H1 (cell line): ENCODE results near the gene PLXNB1. TPM values are rescaled to one million over a fixed set of nuclear protein-coding genes. Genes with fewer than 3 reads are reported as not detected.

Experiments
- CTCF ChIA-PET: fragments of 300-600 bp; sonication (Branson Sonifier 250); formaldehyde crosslinking; loops from one replicate; lab custom pipeline; 2021; ENCODE audit not compliant: partially characterized antibody; lab: Charles Lee
- POLR2A ChIA-PET: fragments of 300-600 bp; sonication (Branson Sonifier 250); formaldehyde crosslinking; loops from one replicate; lab custom pipeline; 2021; ENCODE audit warnings: inconsistent platforms; ENCODE audit not compliant: partially characterized antibody; lab: Charles Lee
- DNase-seq, 2 experiments: peaks; one replicate each; pipeline versions ENCODE4 v3.0.0 to v3.0.0-alpha.2; 2010 to 2022; ENCODE audit warnings: low spot score in 2 of 2, low read depth in 1 of 2, mixed read lengths in 1 of 2
- FAIRE-seq: peaks from 2 replicates; lab custom pipeline; 2011; peaks lifted over from hg19 to GRCh38; lab: Jason Lieb, UNC
- H2AFZ ChIP-seq: 2 replicates; pipeline ENCODE4 v1.8.1; 2012; ENCODE audit warnings: low read length, inconsistent platforms
- H2AK5ac ChIP-seq: 2 replicates; pipeline ENCODE4 v1.6.1; 2013; ENCODE audit warnings: low read depth, low read length
- H2BK120ac ChIP-seq: replicated peaks from 2 replicates; pipeline ENCODE3; 2013; ENCODE audit warnings: low read depth, low read length, inconsistent platforms
- H2BK12ac ChIP-seq: 2 replicates; pipeline ENCODE4 v1.6.1; 2013; ENCODE audit warnings: low read depth, low read length
- H2BK15ac ChIP-seq: 2 replicates; pipeline ENCODE4 v1.6.1; 2013; ENCODE audit warnings: low read length
- H2BK20ac ChIP-seq: 2 replicates; pipeline ENCODE4 v1.6.1; 2013; ENCODE audit warnings: low read length
- H2BK5ac ChIP-seq: 2 replicates; pipeline ENCODE4 v1.6.1; 2013; ENCODE audit warnings: low read depth, low read length
- H3K14ac ChIP-seq: 2 replicates; pipeline ENCODE4 v1.6.1; 2013; ENCODE audit warnings: inconsistent platforms; ENCODE audit not compliant: insufficient read length
- H3K18ac ChIP-seq: 2 replicates; pipeline ENCODE4 v1.6.1; 2013; ENCODE audit warnings: low read length; ENCODE audit errors: extremely low read depth
- H3K23ac ChIP-seq: 2 replicates; pipeline ENCODE4 v1.6.1; 2013; ENCODE audit warnings: inconsistent platforms; ENCODE audit not compliant: insufficient read length
- H3K23me2 ChIP-seq: 2 replicates; pipeline ENCODE4 v1.6.1; 2013; ENCODE audit warnings: low read depth, low read length
- H3K27ac ChIP-seq: 2 replicates; pipeline ENCODE4 v1.6.1; 2011; ENCODE audit warnings: low read depth, low read length, inconsistent platforms
- H3K27me3 ChIP-seq, 4 experiments: replicated peaks in 1 of 4; 1 replicate in 1 of 4; 2 replicates in 3 of 4; pipeline versions ENCODE4 v1.6.1 to v1.8.1; 2011 to 2013; ENCODE audit warnings: low read length in 3 of 4, mild to moderate bottlenecking in 3 of 4, inconsistent platforms in 2 of 4, mixed read lengths in 2 of 4, moderate library complexity in 1 of 4; ENCODE audit not compliant: control insufficient read depth in 3 of 4, insufficient read depth in 3 of 4; ENCODE audit errors: extremely low read depth in 1 of 4
- H3K36me3 ChIP-seq, 4 experiments: 2 replicates each; pipeline versions ENCODE4 v1.6.1 to v1.8.1; 2011 to 2013; ENCODE audit warnings: mild to moderate bottlenecking in 4 of 4, low read length in 3 of 4, moderate library complexity in 2 of 4, control low read depth in 1 of 4, inconsistent platforms in 1 of 4; ENCODE audit not compliant: insufficient read depth in 4 of 4, control insufficient read depth in 2 of 4
- H3K4ac ChIP-seq: replicated peaks from 2 replicates; pipeline ENCODE3; 2013; ENCODE audit warnings: low read length, low read depth, mixed read lengths, inconsistent platforms; ENCODE audit not compliant: insufficient read length
- H3K4me1 ChIP-seq, 4 experiments: replicated peaks in 1 of 4; 1 replicate in 1 of 4; 2 replicates in 3 of 4; pipeline versions ENCODE4 v1.6.1 to v1.8.1; 2011 to 2013; ENCODE audit warnings: low read length in 3 of 4, inconsistent platforms in 2 of 4, mixed read lengths in 1 of 4; ENCODE audit not compliant: insufficient read depth in 4 of 4, control insufficient read depth in 3 of 4
- H3K4me2 ChIP-seq, 2 experiments: 2 replicates each; pipeline versions ENCODE4 v1.6.1 to v1.8.1; 2011 to 2013; ENCODE audit warnings: low read depth in 2 of 2, low read length in 2 of 2, control low read depth in 1 of 2, inconsistent platforms in 1 of 2, mild to moderate bottlenecking in 1 of 2; ENCODE audit not compliant: insufficient read depth in 1 of 2
- H3K4me3 ChIP-seq, 4 experiments: fragments of 200-600, 300-600 bp in 1 of 4; sonication (generic), shearing (Covaris generic), sonication (Bioruptor Twin) in 1 of 4; 2 replicates each; pipeline versions ENCODE4 v1.5.1 to v1.8.1; 2011 to 2016; ENCODE audit warnings: low read length in 4 of 4, low read depth in 3 of 4, control low read depth in 2 of 4, inconsistent platforms in 2 of 4, mild to moderate bottlenecking in 2 of 4, mixed read lengths in 1 of 4, moderate library complexity in 1 of 4; ENCODE audit not compliant: insufficient read depth in 2 of 4; ENCODE audit errors: extremely low read depth in 1 of 4
- H3K56ac ChIP-seq: replicated peaks from 2 replicates; pipeline ENCODE3; 2013; ENCODE audit warnings: low read depth, mild to moderate bottlenecking, mixed read lengths, low read length, inconsistent platforms; ENCODE audit not compliant: insufficient read length
- H3K79me1 ChIP-seq: 2 replicates; pipeline ENCODE4 v1.6.1; 2013; ENCODE audit warnings: low read depth, low read length, control low read depth
- H3K79me2 ChIP-seq, 2 experiments: 2 replicates each; pipeline versions ENCODE4 v1.6.1 to v1.8.1; 2012 to 2013; ENCODE audit warnings: low read length in 2 of 2, mild to moderate bottlenecking in 2 of 2, inconsistent platforms in 1 of 2; ENCODE audit not compliant: insufficient read depth in 2 of 2, control insufficient read depth in 1 of 2
- H3K9ac ChIP-seq, 4 experiments: replicated peaks in 1 of 4; 1 replicate in 1 of 4; 2 replicates in 3 of 4; pipeline versions ENCODE4 v1.6.1 to v1.8.1; 2011 to 2013; ENCODE audit warnings: low read depth in 3 of 4, low read length in 3 of 4, control low read depth in 2 of 4, mild to moderate bottlenecking in 2 of 4, moderate library complexity in 2 of 4, inconsistent platforms in 1 of 4; ENCODE audit errors: extremely low read depth in 1 of 4
- H3K9me3 ChIP-seq, 2 experiments: 2 replicates each; pipeline versions ENCODE4 v1.6.1 to v1.8.1; 2012 to 2013; ENCODE audit warnings: mild to moderate bottlenecking in 2 of 2, moderate library complexity in 2 of 2, control low read depth in 1 of 2, inconsistent platforms in 1 of 2, low read depth in 1 of 2, low read length in 1 of 2, mixed read lengths in 1 of 2; ENCODE audit not compliant: insufficient read depth in 2 of 2
- H4K20me1 ChIP-seq, 2 experiments: replicated peaks in 1 of 2; 2 replicates each; pipeline versions ENCODE3 to v1.8.1; 2011 to 2013; ENCODE audit warnings: inconsistent platforms in 2 of 2, low read length in 2 of 2, mild to moderate bottlenecking in 1 of 2; ENCODE audit not compliant: insufficient read depth in 2 of 2, control insufficient read depth in 1 of 2
- H4K5ac ChIP-seq: 2 replicates; pipeline ENCODE4 v1.6.1; 2013; ENCODE audit warnings: low read length, low read depth, mixed read lengths, inconsistent platforms; ENCODE audit not compliant: insufficient read length
- H4K8ac ChIP-seq: 2 replicates; pipeline ENCODE4 v1.8.0; 2013; ENCODE audit warnings: mild to moderate bottlenecking, moderate library complexity, low read length, inconsistent platforms; ENCODE audit not compliant: insufficient read depth; ENCODE audit errors: extremely low read depth
- H4K91ac ChIP-seq: replicated peaks from 2 replicates; pipeline ENCODE3; 2013; ENCODE audit warnings: low read length, mixed read lengths, inconsistent platforms; ENCODE audit not compliant: insufficient read length
- BRCA1 ChIP-seq: IDR thresholded peaks from 2 replicates; pipeline ENCODE4 v1.6.1; 2012; ENCODE audit warnings: low read depth, low read length, improper control_type of control experiment
- KDM4A ChIP-seq: IDR thresholded peaks from one replicate; pipeline ENCODE4 v1.7.1; 2012; ENCODE audit warnings: low read depth, mild to moderate bottlenecking, moderate library complexity, low read length, inconsistent platforms; ENCODE audit not compliant: severe bottlenecking
- POLR2A ChIP-seq, 2 experiments: IDR thresholded peaks; 1 replicate in 1 of 2; 2 replicates in 1 of 2; pipeline ENCODE4 v1.6.1; 2011; ENCODE audit warnings: low read depth in 2 of 2, low read length in 2 of 2, mild to moderate bottlenecking in 2 of 2; ENCODE audit errors: control extremely low read depth in 1 of 2
- POLR2AphosphoS5 ChIP-seq: IDR thresholded peaks from 2 replicates; pipeline ENCODE4 v1.6.1; 2011; ENCODE audit warnings: low read depth, low read length
- RXRA ChIP-seq: IDR thresholded peaks from 2 replicates; pipeline ENCODE4 v1.6.1; 2011; ENCODE audit warnings: low read depth, mild to moderate bottlenecking, low read length, moderate library complexity; ENCODE audit not compliant: insufficient read depth
- SAP30 ChIP-seq: fragments of 300-600 bp; sonication (generic); IDR thresholded peaks from 2 replicates; pipeline ENCODE4 v1.7.1; 2012; ENCODE audit warnings: low read length, moderate library complexity, mild to moderate bottlenecking, inconsistent platforms; ENCODE audit not compliant: insufficient read depth, insufficient replicate concordance
- WGBS, 2 experiments: shearing (Covaris generic) in 1 of 2; methylation state at CpG; one replicate each; pipeline versions ENCODE4 v1.1.6 to v1.1.7; 2013 to 2015; ENCODE audit warnings: low lambda C conversion rate in 2 of 2, mixed read lengths in 2 of 2, inconsistent platforms in 1 of 2, low coverage in 1 of 2, missing lambda C conversion rate in 1 of 2; ENCODE audit not compliant: insufficient replicate concordance in 2 of 2, insufficient coverage in 1 of 2, insufficient read length in 1 of 2; ENCODE audit errors: extremely low coverage in 1 of 2, missing lambda C conversion rate in 1 of 2; 5-methylcytosine and 5-hydroxymethylcytosine counted together
- polyA plus RNA-seq, 7 experiments: library from polyadenylated mRNA; depleted of rRNA in 3 of 7; stranded (reverse) in 5 of 7; unstranded in 2 of 7; fragments of >200 nt in 5 of 7; fragments of 200-250 nt in 2 of 7; gene quantifications; 1 replicate in 5 of 7; 2 replicates in 1 of 7; 4 replicates in 1 of 7; pipeline versions ENCODE4 v1.2.1 to v1.2.3, GENCODE V29; 2011 to 2013; ENCODE audit warnings: missing spikeins in 2 of 7, mixed read lengths in 2 of 7
- total RNA-seq: library from RNA; stranded (reverse); fragmentation: NEBNext Ultra II Directional; extraction: Animal tissue kit (Norgen Biotek cat#: 25700); gene quantifications from 2 replicates; pipeline ENCODE4 v1.2.1, GENCODE V29; 2021
- TF ChIP-seq, protein P1 (sequence below): IDR thresholded peaks from 2 replicates; pipeline ENCODE4 v1.6.1; 2012; ENCODE audit warnings: inconsistent platforms
- TF ChIP-seq, protein P2 (sequence below), 3 experiments: IDR thresholded peaks; 1 replicate in 2 of 3; 2 replicates in 1 of 3; pipeline versions ENCODE4 v1.5.1 to v1.6.1; 2011; ENCODE audit warnings: low read length in 3 of 3, mild to moderate bottlenecking in 3 of 3, inconsistent platforms in 2 of 3, low read depth in 1 of 3, moderate library complexity in 1 of 3; ENCODE audit not compliant: insufficient read depth in 1 of 3; ENCODE audit errors: control extremely low read depth in 1 of 3

PLXNB1 gene
- total and polyA plus RNA-seq, 2 of the 8 experiments (the other 6 are each of a cell fraction or from before 2014, with no cell fraction given): 109 to 114 TPM

DNA sequence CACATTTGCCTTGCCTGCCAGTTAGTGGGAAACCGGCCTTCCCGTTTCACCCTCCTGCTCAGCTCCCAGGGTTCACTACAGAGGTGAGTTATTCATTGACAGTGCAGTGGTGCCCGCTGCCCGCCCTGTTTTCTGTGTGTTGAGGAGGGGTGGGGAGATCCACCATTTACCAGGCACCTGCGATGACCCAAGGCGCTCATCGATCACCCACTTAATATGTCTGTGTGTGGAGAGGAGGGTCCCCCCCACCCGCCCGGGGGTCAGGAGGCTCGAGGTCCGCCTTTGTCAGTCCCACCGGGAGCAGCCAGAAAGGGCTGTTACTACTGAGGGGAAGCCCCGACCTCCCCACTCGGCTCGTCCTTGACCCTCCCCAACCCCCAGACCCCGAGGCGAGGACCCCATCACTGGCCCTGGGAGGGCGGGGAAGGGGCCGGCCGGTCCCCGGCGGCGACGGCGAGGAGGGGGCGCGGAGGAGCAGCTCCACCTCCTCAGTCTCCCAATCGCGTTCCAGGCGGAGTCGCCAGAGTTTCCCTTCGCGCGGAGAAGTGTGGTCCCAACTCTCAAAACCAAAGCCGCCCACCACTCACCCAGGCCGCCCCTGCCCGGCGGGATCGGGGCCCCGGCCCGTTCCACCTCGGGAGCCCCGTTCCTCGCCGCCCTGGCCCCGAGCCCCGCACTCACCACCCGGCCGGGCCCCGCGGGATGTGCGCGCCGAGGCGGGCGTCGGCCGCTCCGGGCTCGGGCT, 1.1 kb downstream of the PLXNB1 start:
- WGBS, 2 experiments: 2% methylated on average over 10 of the region's 60 CpGs; no CpG with 5 or more reads in 1 of the 2 experiments
- H3K56ac ChIP-seq: peak overlapping the region; percentile 37
- no peak overlapping the region for H2BK15ac ChIP-seq
- H4K91ac ChIP-seq: no peak overlapping the region
- no peaks in the 10 kb centered on the region for H3K27me3 ChIP-seq
- no peak overlapping the region for H3K23ac ChIP-seq
- H3K79me2 ChIP-seq: peaks cover 32 to 63% of the 10 kb centered on the region in 2 experiments
- FAIRE-seq: no peak
- peaks cover 8 to 23% of the 10 kb centered on the region in 2 experiments for H4K20me1 ChIP-seq
- no peak overlapping the region for H3K4ac ChIP-seq
- H3K18ac ChIP-seq: peak overlapping the region; percentile 83
- peaks cover 13% of the 10 kb centered on the region for H3K23me2 ChIP-seq
- H2BK20ac ChIP-seq: no peak overlapping the region
- H3K4me2 ChIP-seq: peak overlapping the region; percentile 91 to 98
- peaks cover 2 to 18% (median 10%) of the 10 kb centered on the region in 4 experiments; a peak in 7 of 8 replicates for H3K36me3 ChIP-seq
- 0 out of 2 replicates have a peak overlapping the region, but pooled peaks have one; percentile 33 for H2BK12ac ChIP-seq
- ChIA-PET POLR2A (interaction anchor here (0.8 to 31.5 kb wide), 28 partner anchors 8 to 240 kb away, joined by 3 to 650 read pairs (median 5); partner anchors contain the start of genes ATRIP, CCDC51, FBXW12 and PFKFB4), CTCF (interaction anchor here (0.6 to 5.4 kb wide), 3 partner anchors 15 to 29 kb away, joined by 3 to 34 read pairs (median 12); no protein-coding TSS in a partner anchor)
- no peak overlapping the region; the same call in 1 of the 2 replicates for H4K8ac ChIP-seq
- no peak overlapping the region for H3K14ac ChIP-seq
- peaks cover 7 to 43% (median 22%) of the 10 kb centered on the region in 4 experiments for H3K4me1 ChIP-seq
- peaks cover 33% of the 10 kb centered on the region for H3K79me1 ChIP-seq
- no peak overlapping the region for H2BK120ac ChIP-seq
- H2AFZ ChIP-seq: no peak overlapping the region
- H3K9me3 ChIP-seq: no peaks in the 10 kb centered on the region
- no peak overlapping the region for H2AK5ac ChIP-seq
- H3K4me3 ChIP-seq: peak overlapping the region; percentile 66 to 85 (median 76)
- peak in 1 of 2 experiments; percentile 78 for DNase-seq
- peak overlapping the region; percentile 50 for H4K5ac ChIP-seq
- H2BK5ac ChIP-seq: peak overlapping the region; percentile 82
- peak overlapping the region; percentile 94 for H3K27ac ChIP-seq
- peak overlapping the region; percentile 63 to 98 (median 94) for H3K9ac ChIP-seq
- TF ChIP-seq, protein P1, sequence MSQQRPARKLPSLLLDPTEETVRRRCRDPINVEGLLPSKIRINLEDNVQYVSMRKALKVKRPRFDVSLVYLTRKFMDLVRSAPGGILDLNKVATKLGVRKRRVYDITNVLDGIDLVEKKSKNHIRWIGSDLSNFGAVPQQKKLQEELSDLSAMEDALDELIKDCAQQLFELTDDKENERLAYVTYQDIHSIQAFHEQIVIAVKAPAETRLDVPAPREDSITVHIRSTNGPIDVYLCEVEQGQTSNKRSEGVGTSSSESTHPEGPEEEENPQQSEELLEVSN: no peak
- no peak for TF ChIP-seq SAP30
- no peak for TF ChIP-seq KDM4A
- peak in 1 of 2 experiments; percentile 78; a peak in 1 of 3 replicates for TF ChIP-seq POLR2A (IDR thresholded peaks at IDR 0.05; ENCODE audit: control extremely low read depth in 1 of 2, low read depth in 2 of 2, low read length in 2 of 2)
- TF ChIP-seq, protein P2, sequence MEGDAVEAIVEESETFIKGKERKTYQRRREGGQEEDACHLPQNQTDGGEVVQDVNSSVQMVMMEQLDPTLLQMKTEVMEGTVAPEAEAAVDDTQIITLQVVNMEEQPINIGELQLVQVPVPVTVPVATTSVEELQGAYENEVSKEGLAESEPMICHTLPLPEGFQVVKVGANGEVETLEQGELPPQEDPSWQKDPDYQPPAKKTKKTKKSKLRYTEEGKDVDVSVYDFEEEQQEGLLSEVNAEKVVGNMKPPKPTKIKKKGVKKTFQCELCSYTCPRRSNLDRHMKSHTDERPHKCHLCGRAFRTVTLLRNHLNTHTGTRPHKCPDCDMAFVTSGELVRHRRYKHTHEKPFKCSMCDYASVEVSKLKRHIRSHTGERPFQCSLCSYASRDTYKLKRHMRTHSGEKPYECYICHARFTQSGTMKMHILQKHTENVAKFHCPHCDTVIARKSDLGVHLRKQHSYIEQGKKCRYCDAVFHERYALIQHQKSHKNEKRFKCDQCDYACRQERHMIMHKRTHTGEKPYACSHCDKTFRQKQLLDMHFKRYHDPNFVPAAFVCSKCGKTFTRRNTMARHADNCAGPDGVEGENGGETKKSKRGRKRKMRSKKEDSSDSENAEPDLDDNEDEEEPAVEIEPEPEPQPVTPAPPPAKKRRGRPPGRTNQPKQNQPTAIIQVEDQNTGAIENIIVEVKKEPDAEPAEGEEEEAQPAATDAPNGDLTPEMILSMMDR (IDR thresholded peaks at IDR 0.05; ENCODE audit: control extremely low read depth in 1 of 3, insufficient read depth in 1 of 3, low read depth in 1 of 3, low read length in 3 of 3): no peak
- no peak for TF ChIP-seq RXRA
- TF ChIP-seq POLR2AphosphoS5: peak; percentile 91
- no peak for TF ChIP-seq BRCA1
